Measurements from ENCODE around the gene CDYL2. TPM values are rescaled to one million over a fixed set of nuclear protein-coding genes. Genes with fewer than 3 reads are reported as not detected.

CDYL2 gene
- total and polyA plus RNA-seq, 2 donors (not counting 3 experiments of a cell fraction or from before 2014, with no cell fraction given), result 7.1 to 71.3 TPM

- H3K4me3 ChIP-seq (replicated peaks in 1 of 3; ENCODE audit: insufficient read depth in 1 of 3, low read depth in 1 of 3, low read length in 3 of 3), result no peak overlapping the region
- no peaks in the 10 kb centered on the region for H3K27me3 ChIP-seq (ENCODE audit: control insufficient read depth in 2 of 2, insufficient read depth in 2 of 2, low read length in 2 of 2)
- no peaks in the 10 kb centered on the region for H3K9me1 ChIP-seq (replicated peaks; ENCODE audit: control insufficient read depth, extremely low read depth, insufficient read depth, low read length)
- ChIA-PET POLR2A (no interaction called here), CTCF (interaction anchor here (1.2 kb wide), 1 partner anchor 249 kb away, joined by 4 read pairs; no protein-coding TSS in a partner anchor)
- no peak for DNase-seq (ENCODE audit: low read depth, low spot score)
- H3K9ac ChIP-seq (replicated peaks; ENCODE audit: extremely low read depth, insufficient read depth, low read length), result no peak overlapping the region
- no peak overlapping the region for H3K27ac ChIP-seq (ENCODE audit: insufficient read depth, low read depth, low read length)
- no peaks in the 10 kb centered on the region for H3K36me3 ChIP-seq (ENCODE audit: control insufficient read depth in 2 of 2, extremely low read depth in 1 of 2, insufficient read depth in 2 of 2, low read length in 2 of 2)
- no TSS peak for BruUV-seq (replicated peaks)
- dilution Hi-C loops (cut with MboI; ENCODE audit: extremely low pct_ligation_motif_present, low sequenced_read_pairs) (no loop called here), intact Hi-C loops (cut with micrococcal nuclease) (no loop called here)
- TF ChIP-seq MAX (IDR thresholded peaks at IDR 0.05; ENCODE audit: insufficient read depth, insufficient read length) (no peak), MYC (IDR thresholded peaks at IDR 0.05; ENCODE audit: low read depth, low read length) (no peak), CTCF (IDR thresholded peaks at IDR 0.05; ENCODE audit: extremely low read depth in 1 of 2, insufficient read depth in 1 of 2, low read depth in 1 of 2, low read length in 2 of 2) (no peak), POLR2AphosphoS5 (IDR thresholded peaks at IDR 0.05; ENCODE audit: insufficient read depth, low read depth, low read length) (no peak), JUN (IDR thresholded peaks at IDR 0.05; ENCODE audit: borderline replicate concordance, insufficient read depth, insufficient read length, low read depth) (no peak), EZH2 (IDR thresholded peaks at IDR 0.05; ENCODE audit: borderline replicate concordance, low read depth, low read length, severe bottlenecking) (no peak)
- H4K20me1 ChIP-seq (replicated peaks; ENCODE audit: control insufficient read depth, extremely low read depth, insufficient read depth, low read length), result no peaks in the 10 kb centered on the region
- H3K4me2 ChIP-seq (ENCODE audit: insufficient read depth, low read length), result no peak overlapping the region
- H2AFZ ChIP-seq (ENCODE audit: low read depth, low read length), result no peak overlapping the region
- H3K4me1 ChIP-seq (ENCODE audit: control insufficient read depth, extremely low read depth, insufficient read depth, low read length), result peaks cover 21% of the 10 kb centered on the region
- no peak for FAIRE-seq
- peaks cover 90% of the 10 kb centered on the region for H3K79me2 ChIP-seq (ENCODE audit: control insufficient read depth, insufficient read depth, low read length)
- H3K9me3 ChIP-seq (replicated peaks; ENCODE audit: control insufficient read depth, insufficient read depth, low read length), result no peaks in the 10 kb centered on the region
These were observed 28.9 kb downstream of the CDYL2 start for GRCh38 chr16:80775450-80775849.
